Breast epithelium (tissue), 3 donors: ENCODE results near the gene CSMD2.

ENCODE experiments used
- CTCF ChIP-seq, 3 donors: fragments of 450-650 bp; IDR thresholded peaks; one replicate each; pipeline ENCODE4 v1.5.1; 2016 to 2017; ENCODE audit warnings: antibody characterized with exemption in 3 of 3, mild to moderate bottlenecking in 3 of 3, moderate library complexity in 3 of 3
- POLR2AphosphoS5 ChIP-seq, 3 donors: sonication (generic); formaldehyde crosslinking; IDR thresholded peaks; one replicate each; pipeline ENCODE4 v1.6.1; 2017; ENCODE audit warnings: antibody characterized with exemption in 3 of 3

GRCh38 chr1:33740040-33740744 lies 424.8 kb downstream of the CSMD2 start:
- TF ChIP-seq POLR2AphosphoS5 (IDR thresholded peaks at IDR 0.05) (no peak), CTCF (IDR thresholded peaks at IDR 0.05) (no peak)
